Measurements from ENCODE around the gene ACTL7A. TPM values are rescaled to one million over a fixed set of nuclear protein-coding genes. Genes with fewer than 3 reads are reported as not detected.
A peak's percentile ranks its signal among the peaks of the same experiment; 100 is the strongest.
"Not testable (repeated sequence)": the region's sequence is repeated elsewhere in the genome, so short reads cannot be mapped to it uniquely, and the experiment has no call there.

Gene ACTL7A
- polyA plus RNA-seq, 1 donor, result not detected

GRCh38 chr9:108845947-108846346 lies 16.1 kb upstream of the ACTL7A start:
- no peak overlapping the region for H3K4me3 ChIP-seq (ENCODE audit: low read length)
- no peaks in the 10 kb centered on the region for H3K9me3 ChIP-seq (ENCODE audit: control insufficient read depth, low read depth, low read length)
- no peaks in the 10 kb centered on the region for H3K36me3 ChIP-seq (ENCODE audit: control insufficient read depth, insufficient read depth, low read length)
- no peaks in the 10 kb centered on the region for H3K4me1 ChIP-seq (ENCODE audit: control insufficient read depth, insufficient read depth, low read length)
- no peak overlapping the region for H3K27ac ChIP-seq (ENCODE audit: low read length)
- no peak for DNase-seq
- no peaks in the 10 kb centered on the region for H3K27me3 ChIP-seq (ENCODE audit: control insufficient read depth, insufficient read depth, low read length)
- 94% methylated on average over 2 of the region's 2 CpGs for WGBS (ENCODE audit: insufficient coverage, low lambda C conversion rate)

- H3K4me3 ChIP-seq (ENCODE audit: low read length); H3K4me1 ChIP-seq (ENCODE audit: control insufficient read depth, insufficient read depth, low read length); H3K36me3 ChIP-seq (ENCODE audit: control insufficient read depth, insufficient read depth, low read length); H3K27me3 ChIP-seq (ENCODE audit: control insufficient read depth, insufficient read depth, low read length); DNase-seq; H3K9me3 ChIP-seq (ENCODE audit: control insufficient read depth, low read depth, low read length); H3K27ac ChIP-seq (ENCODE audit: low read length): not testable (repeated sequence)
- WGBS (ENCODE audit: insufficient coverage, low lambda C conversion rate), result no CpG with 5 or more reads among the region's 8 CpGs
Observed at GRCh38 chr9:108848296-108848695, 13.8 kb upstream of the ACTL7A start.

GRCh38 chr9:108850293-108850897 lies 11.7 kb upstream of the ACTL7A start:
- Histone ChIP-seq H3K36me3 (ENCODE audit: control insufficient read depth, insufficient read depth, low read length) (no peaks in the 10 kb centered on the region), H3K4me3 (ENCODE audit: low read length) (no peak overlapping the region), H3K9me3 (ENCODE audit: control insufficient read depth, low read depth, low read length) (peaks cover under 1% of the 10 kb centered on the region), H3K27ac (ENCODE audit: low read length) (no peak overlapping the region), H3K4me1 (ENCODE audit: control insufficient read depth, insufficient read depth, low read length) (no peaks in the 10 kb centered on the region), H3K27me3 (ENCODE audit: control insufficient read depth, insufficient read depth, low read length) (no peaks in the 10 kb centered on the region)
- WGBS (ENCODE audit: insufficient coverage, low lambda C conversion rate), result 100% methylated on average over 1 of the region's 3 CpGs
- peak; percentile 10 to 21 for DNase-seq

- H3K27ac ChIP-seq (ENCODE audit: low read length), result no peak overlapping the region
- no peaks in the 10 kb centered on the region for H3K4me1 ChIP-seq (ENCODE audit: control insufficient read depth, insufficient read depth, low read length)
- no peak overlapping the region for H3K4me3 ChIP-seq (ENCODE audit: low read length)
- DNase-seq, result no peak
- H3K36me3 ChIP-seq (ENCODE audit: control insufficient read depth, insufficient read depth, low read length), result no peaks in the 10 kb centered on the region
- WGBS (ENCODE audit: insufficient coverage, low lambda C conversion rate), result no CpG with 5 or more reads among the region's 3 CpGs
- H3K27me3 ChIP-seq (ENCODE audit: control insufficient read depth, insufficient read depth, low read length), result no peaks in the 10 kb centered on the region
- peaks cover 4% of the 10 kb centered on the region for H3K9me3 ChIP-seq (ENCODE audit: control insufficient read depth, low read depth, low read length)
Observed at GRCh38 chr9:108851138-108851537, 10.9 kb upstream of the ACTL7A start.

- H3K27ac ChIP-seq (ENCODE audit: low read length), result no peak overlapping the region
- H3K4me3 ChIP-seq (ENCODE audit: low read length), result no peak overlapping the region
- H3K36me3 ChIP-seq (ENCODE audit: control insufficient read depth, insufficient read depth, low read length), result no peaks in the 10 kb centered on the region
- WGBS (ENCODE audit: insufficient coverage, low lambda C conversion rate), result no CpG with 5 or more reads among the region's 1 CpG
- no peak for DNase-seq
- H3K27me3 ChIP-seq (ENCODE audit: control insufficient read depth, insufficient read depth, low read length), result no peaks in the 10 kb centered on the region
- H3K9me3 ChIP-seq (ENCODE audit: control insufficient read depth, low read depth, low read length), result peaks cover 4% of the 10 kb centered on the region
- no peaks in the 10 kb centered on the region for H3K4me1 ChIP-seq (ENCODE audit: control insufficient read depth, insufficient read depth, low read length)
Observed at GRCh38 chr9:108852079-108852478, 10.0 kb upstream of the ACTL7A start.

GRCh38 chr9:108854094-108854493 lies 8.0 kb upstream of the ACTL7A start:
- Histone ChIP-seq H3K27me3 (ENCODE audit: control insufficient read depth, insufficient read depth, low read length) (no peaks in the 10 kb centered on the region), H3K27ac (ENCODE audit: low read length) (no peak overlapping the region), H3K36me3 (ENCODE audit: control insufficient read depth, insufficient read depth, low read length) (no peaks in the 10 kb centered on the region), H3K4me3 (ENCODE audit: low read length) (no peak overlapping the region), H3K9me3 (ENCODE audit: control insufficient read depth, low read depth, low read length) (peaks cover 4% of the 10 kb centered on the region), H3K4me1 (ENCODE audit: control insufficient read depth, insufficient read depth, low read length) (no peaks in the 10 kb centered on the region)
- no CpG with 5 or more reads among the region's 3 CpGs for WGBS (ENCODE audit: insufficient coverage, low lambda C conversion rate)
- no peak for DNase-seq

GRCh38 chr9:108854641-108855528 lies 7.2 kb upstream of the ACTL7A start:
- no CpG with 5 or more reads among the region's 59 CpGs for WGBS (ENCODE audit: insufficient coverage, low lambda C conversion rate)
- no peak for DNase-seq
- Histone ChIP-seq H3K4me3 (ENCODE audit: low read length) (no peak overlapping the region), H3K36me3 (ENCODE audit: control insufficient read depth, insufficient read depth, low read length) (no peaks in the 10 kb centered on the region), H3K4me1 (ENCODE audit: control insufficient read depth, insufficient read depth, low read length) (no peaks in the 10 kb centered on the region), H3K27ac (ENCODE audit: low read length) (no peak overlapping the region), H3K27me3 (ENCODE audit: control insufficient read depth, insufficient read depth, low read length) (no peaks in the 10 kb centered on the region), H3K9me3 (ENCODE audit: control insufficient read depth, low read depth, low read length) (peaks cover 4% of the 10 kb centered on the region)

- Histone ChIP-seq H3K4me3 (ENCODE audit: low read length) (no peak overlapping the region), H3K4me1 (ENCODE audit: control insufficient read depth, insufficient read depth, low read length) (no peaks in the 10 kb centered on the region), H3K36me3 (ENCODE audit: control insufficient read depth, insufficient read depth, low read length) (no peaks in the 10 kb centered on the region), H3K9me3 (ENCODE audit: control insufficient read depth, low read depth, low read length) (peaks cover 4% of the 10 kb centered on the region), H3K27me3 (ENCODE audit: control insufficient read depth, insufficient read depth, low read length) (no peaks in the 10 kb centered on the region), H3K27ac (ENCODE audit: low read length) (no peak overlapping the region)
- DNase-seq, result no peak
- WGBS (ENCODE audit: insufficient coverage, low lambda C conversion rate), result no CpG with 5 or more reads among the region's 25 CpGs
Observed at GRCh38 chr9:108855529-108855886, 6.6 kb upstream of the ACTL7A start.

GRCh38 chr9:108855888-108856287 lies 6.2 kb upstream of the ACTL7A start, which contains the start of gene ACTL7B:
Gene ACTL7B (minus strand): TSS chr9:108855986. CDS start chr9:108855930, 56 bp downstream.
- Histone ChIP-seq H3K4me3 (ENCODE audit: low read length) (no peak within 1 kb of the TSS), H3K27me3 (ENCODE audit: control insufficient read depth, insufficient read depth, low read length) (no peaks in the 10 kb centered on the region), H3K4me1 (ENCODE audit: control insufficient read depth, insufficient read depth, low read length) (no peaks in the 10 kb centered on the region), H3K27ac (ENCODE audit: low read length) (no peak within 1 kb of the TSS), H3K36me3 (ENCODE audit: control insufficient read depth, insufficient read depth, low read length) (no peaks in the 10 kb centered on the region), H3K9me3 (ENCODE audit: control insufficient read depth, low read depth, low read length) (peaks cover 4% of the 10 kb centered on the region)
- DNase-seq, result no peak
- no CpG with 5 or more reads among the region's 7 CpGs for WGBS (ENCODE audit: insufficient coverage, low lambda C conversion rate)

GRCh38 chr9:108857572-108857971 lies 4.5 kb upstream of the ACTL7A start:
- Histone ChIP-seq H3K27me3 (ENCODE audit: control insufficient read depth, insufficient read depth, low read length) (no peaks in the 10 kb centered on the region), H3K4me3 (ENCODE audit: low read length) (no peak overlapping the region), H3K4me1 (ENCODE audit: control insufficient read depth, insufficient read depth, low read length) (no peaks in the 10 kb centered on the region), H3K27ac (ENCODE audit: low read length) (no peak overlapping the region), H3K9me3 (ENCODE audit: control insufficient read depth, low read depth, low read length) (peaks cover 4% of the 10 kb centered on the region), H3K36me3 (ENCODE audit: control insufficient read depth, insufficient read depth, low read length) (no peaks in the 10 kb centered on the region)
- WGBS (ENCODE audit: insufficient coverage, low lambda C conversion rate), result no CpG with 5 or more reads among the region's 6 CpGs
- no peak for DNase-seq
